Measurements from ENCODE around the gene WFDC11. TPM values are rescaled to one million over a fixed set of nuclear protein-coding genes. Genes with fewer than 3 reads are reported as not detected.
"Not testable (repeated sequence)": the region's sequence is repeated elsewhere in the genome, so short reads cannot be mapped to it uniquely, and the experiment has no call there.

WFDC11 gene
- total and polyA plus RNA-seq, 2 donors (not counting 1 experiment from before 2014, with no cell fraction given): not detected

- H3K36me3 ChIP-seq (ENCODE audit: control insufficient read depth, insufficient read depth, low read length): no peaks in the 10 kb centered on the region
- H3K4me1 ChIP-seq (ENCODE audit: control insufficient read depth, extremely low read depth, insufficient read depth, low read length): no peaks in the 10 kb centered on the region
- DNase-seq (ENCODE audit: low read depth in 2 of 2): no peak
- TF ChIP-seq CTCF (conservative IDR thresholded peaks at IDR 0.05 in 1 of 2, IDR thresholded peaks at IDR 0.05 in 1 of 2; ENCODE audit: low read depth in 1 of 2, low read length in 2 of 2) (no peak), EZH2 (IDR thresholded peaks at IDR 0.05; ENCODE audit: low read length, missing control alignments) (no peak)
- H3K4me3 ChIP-seq (replicated peaks in 1 of 4; ENCODE audit: control extremely low read depth in 1 of 4, insufficient read depth in 1 of 4, low read depth in 3 of 4, low read length in 4 of 4): no peak overlapping the region
- H3K79me2 ChIP-seq (ENCODE audit: control insufficient read depth, insufficient read depth, low read length): no peaks in the 10 kb centered on the region
- H2AFZ ChIP-seq (ENCODE audit: low read length): no peak overlapping the region
- H3K27me3 ChIP-seq (ENCODE audit: control insufficient read depth, insufficient read depth, low read length): no peaks in the 10 kb centered on the region
- H3K9me3 ChIP-seq (ENCODE audit: control insufficient read depth, insufficient read depth, low read depth, low read length): no peaks in the 10 kb centered on the region
- no peak overlapping the region for H3K9ac ChIP-seq (ENCODE audit: insufficient read depth, low read length)
- H4K20me1 ChIP-seq (ENCODE audit: control insufficient read depth, extremely low read depth, insufficient read depth, low read length): no peaks in the 10 kb centered on the region
- H3K4me2 ChIP-seq (ENCODE audit: extremely low read depth, insufficient read depth, low read length): no peak overlapping the region
- no peak overlapping the region for H3K27ac ChIP-seq (ENCODE audit: insufficient read depth, low read length)
Observed at GRCh38 chr20:45649312-45649863, 20.7 kb downstream of the WFDC11 start.

GRCh38 chr20:45647441-45648050, 22.5 kb downstream of the WFDC11 start:
- no peak overlapping the region for H3K4me3 ChIP-seq (replicated peaks in 1 of 4; ENCODE audit: control extremely low read depth in 1 of 4, insufficient read depth in 1 of 4, low read depth in 3 of 4, low read length in 4 of 4)
- H3K27ac ChIP-seq (ENCODE audit: insufficient read depth, low read length): no peak overlapping the region
- no peak for DNase-seq (ENCODE audit: low read depth in 2 of 2)
- H3K4me1 ChIP-seq (ENCODE audit: control insufficient read depth, extremely low read depth, insufficient read depth, low read length): no peaks in the 10 kb centered on the region
- no peaks in the 10 kb centered on the region for H3K79me2 ChIP-seq (ENCODE audit: control insufficient read depth, insufficient read depth, low read length)
- H3K4me2 ChIP-seq (ENCODE audit: extremely low read depth, insufficient read depth, low read length): no peak overlapping the region
- no peaks in the 10 kb centered on the region for H3K27me3 ChIP-seq (ENCODE audit: control insufficient read depth, insufficient read depth, low read length)
- no peak overlapping the region for H3K9ac ChIP-seq (ENCODE audit: insufficient read depth, low read length)
- no peak overlapping the region for H2AFZ ChIP-seq (ENCODE audit: low read length)
- no peaks in the 10 kb centered on the region for H3K9me3 ChIP-seq (ENCODE audit: control insufficient read depth, insufficient read depth, low read depth, low read length)
- no peaks in the 10 kb centered on the region for H3K36me3 ChIP-seq (ENCODE audit: control insufficient read depth, insufficient read depth, low read length)
- TF ChIP-seq CTCF (conservative IDR thresholded peaks at IDR 0.05 in 1 of 2, IDR thresholded peaks at IDR 0.05 in 1 of 2; ENCODE audit: low read depth in 1 of 2, low read length in 2 of 2): no peak
- TF ChIP-seq EZH2 (IDR thresholded peaks at IDR 0.05; ENCODE audit: low read length, missing control alignments): no peak
- H4K20me1 ChIP-seq (ENCODE audit: control insufficient read depth, extremely low read depth, insufficient read depth, low read length): no peaks in the 10 kb centered on the region

GRCh38 chr20:45646875-45647274, 23.2 kb downstream of the WFDC11 start:
- Histone ChIP-seq H4K20me1 (ENCODE audit: control insufficient read depth, extremely low read depth, insufficient read depth, low read length) (no peaks in the 10 kb centered on the region), H3K9ac (ENCODE audit: insufficient read depth, low read length) (no peak overlapping the region), H3K36me3 (ENCODE audit: control insufficient read depth, insufficient read depth, low read length) (no peaks in the 10 kb centered on the region), H3K4me3 (replicated peaks in 1 of 4; ENCODE audit: control extremely low read depth in 1 of 4, insufficient read depth in 1 of 4, low read depth in 3 of 4, low read length in 4 of 4) (no peak overlapping the region), H2AFZ (ENCODE audit: low read length) (no peak overlapping the region), H3K27ac (ENCODE audit: insufficient read depth, low read length) (no peak overlapping the region), H3K4me2 (ENCODE audit: extremely low read depth, insufficient read depth, low read length) (no peak overlapping the region), H3K9me3 (ENCODE audit: control insufficient read depth, insufficient read depth, low read depth, low read length) (no peaks in the 10 kb centered on the region), H3K27me3 (ENCODE audit: control insufficient read depth, insufficient read depth, low read length) (no peaks in the 10 kb centered on the region), H3K79me2 (ENCODE audit: control insufficient read depth, insufficient read depth, low read length) (no peaks in the 10 kb centered on the region), H3K4me1 (ENCODE audit: control insufficient read depth, extremely low read depth, insufficient read depth, low read length) (no peaks in the 10 kb centered on the region)
- no peak for DNase-seq (ENCODE audit: low read depth in 2 of 2)
- TF ChIP-seq EZH2 (IDR thresholded peaks at IDR 0.05; ENCODE audit: low read length, missing control alignments): no peak
- TF ChIP-seq CTCF (conservative IDR thresholded peaks at IDR 0.05 in 1 of 2, IDR thresholded peaks at IDR 0.05 in 1 of 2; ENCODE audit: low read depth in 1 of 2, low read length in 2 of 2): no peak

GRCh38 chr20:45645869-45646268, 24.2 kb downstream of the WFDC11 start:
- H3K9me3 ChIP-seq (ENCODE audit: control insufficient read depth, insufficient read depth, low read depth, low read length); H3K4me1 ChIP-seq (ENCODE audit: control insufficient read depth, extremely low read depth, insufficient read depth, low read length); DNase-seq (ENCODE audit: low read depth in 2 of 2); H2AFZ ChIP-seq (ENCODE audit: low read length); H3K9ac ChIP-seq (ENCODE audit: insufficient read depth, low read length); H3K36me3 ChIP-seq (ENCODE audit: control insufficient read depth, insufficient read depth, low read length); H3K4me3 ChIP-seq (replicated peaks in 1 of 4; ENCODE audit: control extremely low read depth in 1 of 4, insufficient read depth in 1 of 4, low read depth in 3 of 4, low read length in 4 of 4); H3K27me3 ChIP-seq (ENCODE audit: control insufficient read depth, insufficient read depth, low read length); H3K27ac ChIP-seq (ENCODE audit: insufficient read depth, low read length); H4K20me1 ChIP-seq (ENCODE audit: control insufficient read depth, extremely low read depth, insufficient read depth, low read length); H3K4me2 ChIP-seq (ENCODE audit: extremely low read depth, insufficient read depth, low read length); H3K79me2 ChIP-seq (ENCODE audit: control insufficient read depth, insufficient read depth, low read length): not testable (repeated sequence)

- H3K79me2 ChIP-seq (ENCODE audit: control insufficient read depth, insufficient read depth, low read length); H3K4me2 ChIP-seq (ENCODE audit: extremely low read depth, insufficient read depth, low read length); H3K27me3 ChIP-seq (ENCODE audit: control insufficient read depth, insufficient read depth, low read length); H3K4me1 ChIP-seq (ENCODE audit: control insufficient read depth, extremely low read depth, insufficient read depth, low read length); H3K4me3 ChIP-seq (replicated peaks in 1 of 4; ENCODE audit: control extremely low read depth in 1 of 4, insufficient read depth in 1 of 4, low read depth in 3 of 4, low read length in 4 of 4); H2AFZ ChIP-seq (ENCODE audit: low read length); H3K9ac ChIP-seq (ENCODE audit: insufficient read depth, low read length); H3K9me3 ChIP-seq (ENCODE audit: control insufficient read depth, insufficient read depth, low read depth, low read length); H4K20me1 ChIP-seq (ENCODE audit: control insufficient read depth, extremely low read depth, insufficient read depth, low read length); H3K27ac ChIP-seq (ENCODE audit: insufficient read depth, low read length); DNase-seq (ENCODE audit: low read depth in 2 of 2); H3K36me3 ChIP-seq (ENCODE audit: control insufficient read depth, insufficient read depth, low read length): not testable (repeated sequence)
Observed at GRCh38 chr20:45641076-45641475, 29.0 kb downstream of the WFDC11 start.

All from fibroblast of lung (primary cell).